Neural cell (in vitro differentiated cells): Measurements from ENCODE around the gene SLC45A1. TPM values are rescaled to one million over a fixed set of nuclear protein-coding genes. Genes with fewer than 3 reads are reported as not detected.

Experiments used
- H2AFZ ChIP-seq: fragments of 200-600, 300-800 bp; sonication (generic), shearing (Covaris generic); 2 replicates; pipeline ENCODE4 v1.6.0; 2014; ENCODE audit warnings: low read depth, mild to moderate bottlenecking, antibody characterized with exemption, low read length, moderate library complexity
- H3F3A ChIP-seq: fragments of 200-600 bp; shearing (Covaris generic); 2 replicates; pipeline ENCODE4 v1.6.1; 2016; ENCODE audit warnings: mild to moderate bottlenecking, moderate library complexity, mixed read lengths, antibody characterized with exemption, low read length; ENCODE audit not compliant: insufficient read depth, poor library complexity, severe bottlenecking
- H3K27ac ChIP-seq: fragments of 200-600, 300-800 bp; sonication (generic), shearing (Covaris generic); 2 replicates; pipeline ENCODE4 v1.5.1; 2014; ENCODE audit warnings: mild to moderate bottlenecking, low read length, moderate library complexity
- H3K27me3 ChIP-seq: fragments of 300-800, 200-600 bp; sonication (generic), shearing (Covaris generic); 2 replicates; pipeline ENCODE4 v1.6.0; 2014; ENCODE audit warnings: mild to moderate bottlenecking, low read depth, low read length, moderate library complexity; ENCODE audit not compliant: insufficient read depth
- H3K36me3 ChIP-seq: fragments of 300-800, 200-600 bp; sonication (generic), shearing (Covaris generic); 2 replicates; pipeline ENCODE4 v1.5.1; 2014; ENCODE audit warnings: mild to moderate bottlenecking, antibody characterized with exemption, low read length, moderate library complexity; ENCODE audit not compliant: insufficient read depth
- H3K4me2 ChIP-seq: fragments of 300-800, 200-600 bp; sonication (generic), shearing (Covaris generic); 2 replicates; pipeline ENCODE4 v1.6.0; 2014; ENCODE audit warnings: mild to moderate bottlenecking, low read length
- H3K4me3 ChIP-seq: fragments of 300-800, 200-600 bp; sonication (generic), shearing (Covaris generic); 2 replicates; pipeline ENCODE4 v1.5.1; 2014; ENCODE audit warnings: mild to moderate bottlenecking, low read length, moderate library complexity
- H3K79me2 ChIP-seq: fragments of 200-600 bp; shearing (Covaris generic); replicated peaks from 2 replicates; pipeline ENCODE4 v1.6.0; 2014; ENCODE audit warnings: mild to moderate bottlenecking, low read length, moderate library complexity; ENCODE audit not compliant: insufficient read depth
- H3K9ac ChIP-seq: fragments of 300-800, 200-600 bp; sonication (generic), shearing (Covaris generic); 2 replicates; pipeline ENCODE4 v1.6.1; 2016; ENCODE audit warnings: mild to moderate bottlenecking, low read length, mixed read lengths
- H3K9me2 ChIP-seq: fragments of 200-600 bp; shearing (Covaris generic); 2 replicates; pipeline ENCODE4 v1.6.1; 2016; ENCODE audit warnings: mild to moderate bottlenecking, low read length, mixed read lengths; ENCODE audit not compliant: insufficient read depth
- H3K9me3 ChIP-seq: fragments of 200-600, 300-800 bp; sonication (generic), shearing (Covaris generic); 2 replicates; pipeline ENCODE4 v1.6.1; 2016; ENCODE audit warnings: mild to moderate bottlenecking, mixed run types, low read length, moderate library complexity, mixed read lengths
- H4K20me1 ChIP-seq: fragments of 200-600 bp; shearing (Covaris generic); 2 replicates; pipeline ENCODE4 v1.6.1; 2016; ENCODE audit warnings: mild to moderate bottlenecking, mixed run types; ENCODE audit not compliant: insufficient read depth
- CTCF ChIP-seq: fragments of 450-650 bp; IDR thresholded peaks from 2 replicates; pipeline ENCODE4 v1.5.1; 2014; ENCODE audit warnings: antibody characterized with exemption, mild to moderate bottlenecking, moderate library complexity; ENCODE audit not compliant: poor library complexity, severe bottlenecking
- EP300 ChIP-seq: fragments of 450-650 bp; conservative IDR thresholded peaks from 2 replicates; pipeline ENCODE4 v1.6.1; 2014; ENCODE audit warnings: antibody characterized with exemption, mild to moderate bottlenecking, moderate library complexity; ENCODE audit not compliant: poor library complexity, severe bottlenecking
- EZH2 ChIP-seq: fragments of 200-600, 300-800 bp; shearing (Covaris generic), sonication (generic); IDR thresholded peaks from 2 replicates; pipeline ENCODE4 v1.6.1; 2014; ENCODE audit warnings: antibody characterized with exemption, low read length, borderline replicate concordance, mild to moderate bottlenecking; ENCODE audit not compliant: insufficient read depth, poor library complexity, severe bottlenecking
- MXI1 ChIP-seq: fragments of 450-650 bp; conservative IDR thresholded peaks from 2 replicates; pipeline ENCODE4 v1.6.1; 2014; ENCODE audit warnings: antibody characterized with exemption, mild to moderate bottlenecking; ENCODE audit not compliant: poor library complexity, severe bottlenecking
- POLR2AphosphoS5 ChIP-seq: IDR thresholded peaks from 2 replicates; pipeline ENCODE4 v1.6.1; 2012
- RAD21 ChIP-seq: fragments of 450-650 bp; conservative IDR thresholded peaks from 2 replicates; pipeline ENCODE4 v1.6.1; 2014; ENCODE audit warnings: antibody characterized with exemption, mild to moderate bottlenecking, moderate library complexity
- REST ChIP-seq: IDR thresholded peaks from 2 replicates; pipeline ENCODE4 v1.6.1; 2012; ENCODE audit warnings: borderline replicate concordance
- SMC3 ChIP-seq: fragments of 450-650 bp; conservative IDR thresholded peaks from 2 replicates; pipeline ENCODE4 v1.6.1; 2014; ENCODE audit warnings: antibody characterized with exemption, mild to moderate bottlenecking, moderate library complexity; ENCODE audit not compliant: poor library complexity
- TAF1 ChIP-seq: IDR thresholded peaks from 2 replicates; pipeline ENCODE4 v1.6.1; 2012; ENCODE audit warnings: low read depth
- polyA plus RNA-seq: library from polyadenylated mRNA; depleted of rRNA; stranded (reverse); fragments of >200 nt; gene quantifications from 2 replicates; pipeline ENCODE4 v1.2.3, GENCODE V29; 2014

Gene SLC45A1
- polyA plus RNA-seq, 1 donor from 2014 or later, result 7.1 TPM

- Histone ChIP-seq H3F3A (no peaks in the 10 kb centered on the region), H3K79me2 (peaks cover 15% of the 10 kb centered on the region), H4K20me1 (peaks cover 4% of the 10 kb centered on the region), H3K4me2 (no peak overlapping the region), H3K36me3 (no peaks in the 10 kb centered on the region), H2AFZ (no peak overlapping the region), H3K9ac (no peak overlapping the region), H3K27me3 (no peaks in the 10 kb centered on the region), H3K4me3 (no peak overlapping the region), H3K9me3 (no peaks in the 10 kb centered on the region), H3K9me2 (no peaks in the 10 kb centered on the region), H3K27ac (no peak overlapping the region)
- TF ChIP-seq RAD21 (no peak), POLR2AphosphoS5 (peak; percentile 22)
Measured at GRCh38 chr1:8382051-8382505, 64.2 kb downstream of the SLC45A1 start.

- peaks cover 15% of the 10 kb centered on the region for H3K79me2 ChIP-seq
- no peak overlapping the region for H3K27ac ChIP-seq
- no peaks in the 10 kb centered on the region for H3K36me3 ChIP-seq
- H3K4me2 ChIP-seq, result no peak overlapping the region
- H3K9ac ChIP-seq, result no peak overlapping the region
- H3K27me3 ChIP-seq, result no peaks in the 10 kb centered on the region
- no peaks in the 10 kb centered on the region for H3K9me2 ChIP-seq
- no peaks in the 10 kb centered on the region for H3K9me3 ChIP-seq
- H2AFZ ChIP-seq, result no peak overlapping the region
- TF ChIP-seq TAF1 (no peak), RAD21 (no peak), MXI1 (no peak)
- no peaks in the 10 kb centered on the region for H3F3A ChIP-seq
- H4K20me1 ChIP-seq, result peaks cover 4% of the 10 kb centered on the region
- no peak overlapping the region for H3K4me3 ChIP-seq
Measured at GRCh38 chr1:8382608-8383505, 64.9 kb downstream of the SLC45A1 start.

- TF ChIP-seq POLR2AphosphoS5, result no peak
- TF ChIP-seq EP300, result no peak
- TF ChIP-seq SMC3, result no peak
- no peak for TF ChIP-seq RAD21
- TF ChIP-seq MXI1, result no peak
- no peak for TF ChIP-seq EZH2
- TF ChIP-seq TAF1, result no peak
- TF ChIP-seq REST, result no peak
- TF ChIP-seq CTCF, result no peak
- H3K27me3 ChIP-seq, result no peaks in the 10 kb centered on the region
- no peaks in the 10 kb centered on the region for H3K9me2 ChIP-seq
- H3K9me3 ChIP-seq, result no peaks in the 10 kb centered on the region
- H2AFZ ChIP-seq, result no peak overlapping the region
- no peaks in the 10 kb centered on the region for H3K36me3 ChIP-seq
- H3K4me3 ChIP-seq, result no peak overlapping the region
- peaks cover 15% of the 10 kb centered on the region for H3K79me2 ChIP-seq
- no peaks in the 10 kb centered on the region for H3F3A ChIP-seq
- peaks cover 4% of the 10 kb centered on the region for H4K20me1 ChIP-seq
- no peak overlapping the region for H3K4me2 ChIP-seq
- no peak overlapping the region for H3K27ac ChIP-seq
- H3K9ac ChIP-seq, result no peak overlapping the region
Measured at GRCh38 chr1:8384088-8384487, 66.2 kb downstream of the SLC45A1 start.
